ENCODE results near the gene BCOR. TPM values are rescaled to one million over a fixed set of nuclear protein-coding genes. Genes with fewer than 3 reads are reported as not detected.

Gene BCOR
- total and polyA plus RNA-seq, 7 donors: 6.4 to 24.3 (median 18.3) TPM

DNA sequence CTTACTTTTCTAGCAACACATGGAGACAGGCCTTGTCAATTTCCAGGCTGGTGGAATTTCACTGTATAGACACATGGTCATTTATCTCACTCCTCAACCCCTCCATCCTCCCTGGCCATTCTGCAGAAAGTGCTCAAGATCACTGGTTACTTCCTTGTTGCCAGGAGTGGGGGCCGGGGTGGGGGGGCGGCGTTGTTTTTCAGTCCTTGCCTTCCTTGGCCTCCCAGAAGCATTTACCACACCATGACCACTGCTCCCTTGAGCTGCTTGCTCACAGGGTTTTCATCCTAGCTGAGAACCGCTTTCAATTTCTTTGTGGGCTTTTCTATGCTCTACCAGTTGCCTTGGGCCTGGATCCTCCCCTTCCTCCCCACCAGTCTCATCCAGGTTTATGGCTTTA is 14.1 kb upstream of the BCOR start:
- ATAC-seq (no peak), DNase-seq (no peak)
- Histone ChIP-seq H3K4me3 (no peak overlapping the region), H3K27ac (no peak overlapping the region), H3K27me3 (ENCODE audit: insufficient read depth in 3 of 3, low read length in 2 of 3) (peaks cover 0 to 41% (median 0%) of the 10 kb centered on the region in 3 donors), H3K36me3 (ENCODE audit: insufficient read depth in 1 of 2, low read depth in 1 of 2) (no peaks in the 10 kb centered on the region), H3K9me3 (no peaks in the 10 kb centered on the region), H3K4me1 (peaks cover 18% of the 10 kb centered on the region)
- intact Hi-C loops (cut with DNase I): loop anchor here in 1 of 2 donors (5.0 kb wide), 1 partner anchor 35 kb away; no protein-coding TSS in a partner anchor
- WGBS, 3 donors: 60 to 87% (median 85%) methylated on average over 3 to 4 of the region's 4 CpGs
- TF ChIP-seq, protein P1, sequence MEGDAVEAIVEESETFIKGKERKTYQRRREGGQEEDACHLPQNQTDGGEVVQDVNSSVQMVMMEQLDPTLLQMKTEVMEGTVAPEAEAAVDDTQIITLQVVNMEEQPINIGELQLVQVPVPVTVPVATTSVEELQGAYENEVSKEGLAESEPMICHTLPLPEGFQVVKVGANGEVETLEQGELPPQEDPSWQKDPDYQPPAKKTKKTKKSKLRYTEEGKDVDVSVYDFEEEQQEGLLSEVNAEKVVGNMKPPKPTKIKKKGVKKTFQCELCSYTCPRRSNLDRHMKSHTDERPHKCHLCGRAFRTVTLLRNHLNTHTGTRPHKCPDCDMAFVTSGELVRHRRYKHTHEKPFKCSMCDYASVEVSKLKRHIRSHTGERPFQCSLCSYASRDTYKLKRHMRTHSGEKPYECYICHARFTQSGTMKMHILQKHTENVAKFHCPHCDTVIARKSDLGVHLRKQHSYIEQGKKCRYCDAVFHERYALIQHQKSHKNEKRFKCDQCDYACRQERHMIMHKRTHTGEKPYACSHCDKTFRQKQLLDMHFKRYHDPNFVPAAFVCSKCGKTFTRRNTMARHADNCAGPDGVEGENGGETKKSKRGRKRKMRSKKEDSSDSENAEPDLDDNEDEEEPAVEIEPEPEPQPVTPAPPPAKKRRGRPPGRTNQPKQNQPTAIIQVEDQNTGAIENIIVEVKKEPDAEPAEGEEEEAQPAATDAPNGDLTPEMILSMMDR (IDR thresholded peaks at IDR 0.05): no peak

DNA sequence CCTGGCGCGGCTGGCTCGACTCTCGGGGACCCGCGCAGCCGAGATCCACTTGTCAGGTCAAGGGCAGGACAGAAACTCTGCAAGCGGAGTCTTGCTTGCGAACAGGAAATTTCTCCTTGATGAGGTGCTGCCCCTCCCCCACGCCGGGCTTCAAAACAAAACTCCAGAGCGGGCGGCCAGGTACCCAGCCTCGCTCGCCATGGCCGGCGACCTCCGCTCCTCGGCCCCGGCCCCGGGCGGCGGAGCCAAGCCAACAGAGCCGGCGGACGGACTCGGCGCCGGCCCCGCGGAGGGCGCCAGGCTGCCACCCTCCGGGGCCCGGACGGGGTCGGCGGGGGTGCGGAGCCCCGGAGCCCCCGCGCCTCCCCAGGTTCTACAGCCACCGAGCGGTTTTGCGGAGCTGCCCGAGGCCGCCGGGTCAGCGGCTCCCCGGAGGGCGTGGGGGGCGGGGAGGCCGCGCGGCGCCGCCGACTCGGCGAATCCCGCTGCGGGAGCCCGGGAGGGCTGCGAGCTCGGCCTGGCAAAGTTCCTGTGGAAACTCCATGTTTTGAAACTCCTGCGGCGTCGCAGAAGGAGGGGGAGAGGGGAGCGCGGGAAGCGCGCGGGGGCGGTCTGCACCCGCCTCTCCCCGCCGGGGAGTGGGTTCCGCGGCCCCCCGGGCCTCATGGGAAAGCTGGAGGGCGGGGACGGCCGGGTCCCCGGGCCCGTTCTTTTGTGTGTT is 11.7 kb upstream of the BCOR start:
- Histone ChIP-seq H3K4me1 (peaks cover 23% of the 10 kb centered on the region), H3K9me3 (no peaks in the 10 kb centered on the region), H3K36me3 (ENCODE audit: insufficient read depth in 1 of 2, low read depth in 1 of 2) (no peaks in the 10 kb centered on the region), H3K27ac (peak overlapping the region; percentile 93), H3K4me3 (peak overlapping the region; percentile 67), H3K27me3 (ENCODE audit: insufficient read depth in 3 of 3, low read length in 2 of 3) (peaks cover 0 to 65% (median 0%) of the 10 kb centered on the region in 3 donors)
- intact Hi-C loops (cut with DNase I): loop anchor here in 1 of 2 donors (5.0 kb wide), 1 partner anchor 38 kb away; no protein-coding TSS in a partner anchor
- TF ChIP-seq, protein P1 (IDR thresholded peaks at IDR 0.05): no peak
- peak; percentile 3 to 4 (median 4) for ATAC-seq
- peak; percentile 70 to 75 for DNase-seq
- 0 to 4% (median 0%) methylated on average over 14 to 84 of the region's 84 CpGs for WGBS, 3 donors

DNA sequence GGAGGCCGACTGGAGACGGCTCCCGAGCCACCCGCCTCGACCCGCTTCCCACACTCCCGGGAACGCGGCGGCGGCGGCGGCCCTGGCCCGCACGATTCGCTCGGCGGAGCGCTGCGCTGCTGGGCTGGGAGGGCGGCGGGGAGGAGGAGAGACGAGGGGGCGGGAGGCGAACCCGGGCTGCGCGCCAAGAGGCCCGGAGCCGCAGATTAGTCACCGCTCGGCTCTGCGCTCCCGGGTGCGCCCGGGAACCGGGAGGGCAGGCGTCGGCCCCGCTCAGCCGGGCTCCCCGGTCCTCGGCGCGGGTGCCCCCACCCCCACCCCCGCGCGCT is 11.2 kb upstream of the BCOR start:
- intact Hi-C loops (cut with DNase I): loop anchor here in 1 of 2 donors (1.0 kb wide), 1 partner anchor 45 kb away; no protein-coding TSS in a partner anchor
- H3K27me3 ChIP-seq (ENCODE audit: insufficient read depth in 3 of 3, low read length in 2 of 3): peaks cover 0 to 68% (median 0%) of the 10 kb centered on the region in 3 donors
- H3K9me3 ChIP-seq: no peaks in the 10 kb centered on the region
- peaks cover 23% of the 10 kb centered on the region for H3K4me1 ChIP-seq
- H3K36me3 ChIP-seq (ENCODE audit: insufficient read depth in 1 of 2, low read depth in 1 of 2): no peaks in the 10 kb centered on the region
- peak overlapping the region; percentile 67 for H3K4me3 ChIP-seq
- peak overlapping the region; percentile 93 for H3K27ac ChIP-seq
- peak; percentile 84 to 91 for DNase-seq
- WGBS, 3 donors: 2 to 7% methylated on average over 26 to 39 of the region's 48 CpGs; no CpG with 5 or more reads in 1 of the 3 donors
- TF ChIP-seq, protein P1 (IDR thresholded peaks at IDR 0.05): no peak
- peak; percentile 70 to 78 (median 72) for ATAC-seq

DNA sequence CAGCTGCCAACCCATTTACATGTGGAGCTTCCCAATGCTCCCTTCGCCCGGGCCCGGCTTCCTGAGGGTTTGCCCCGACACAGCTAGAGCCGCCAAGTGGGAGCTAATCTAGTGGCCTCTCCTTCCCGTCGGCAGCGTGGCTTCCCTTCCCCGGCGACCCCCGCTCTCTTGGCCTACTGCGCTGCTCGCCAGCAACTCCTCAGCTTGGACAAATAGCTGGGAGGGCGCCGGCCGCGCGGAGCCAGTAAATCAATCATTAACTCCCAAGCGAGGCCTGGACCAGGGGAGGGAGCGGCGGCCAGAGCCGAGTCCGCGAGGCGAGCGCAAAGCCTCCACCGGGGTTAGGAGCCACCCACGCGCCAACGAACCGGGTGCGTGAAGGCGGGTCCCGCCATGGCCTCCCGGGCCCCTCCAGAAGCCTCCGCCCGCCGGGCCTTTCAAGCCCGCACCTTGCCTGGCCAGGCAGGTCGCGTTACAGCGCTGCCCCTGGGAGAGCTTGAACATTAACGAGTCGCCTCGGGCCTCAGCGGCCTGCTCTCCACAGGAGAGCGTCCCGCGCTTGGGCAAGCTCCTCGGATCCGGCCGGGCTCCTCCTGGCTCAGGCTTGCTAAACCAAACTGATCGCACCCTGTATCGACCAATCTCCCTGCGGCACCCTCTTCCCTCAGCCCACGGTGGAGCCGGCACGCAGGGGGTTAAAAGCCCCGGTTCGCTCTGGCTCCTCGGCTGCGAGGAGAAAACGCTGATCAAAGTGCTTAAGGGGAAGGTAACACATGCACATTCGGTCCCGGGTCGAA is 10.6 kb upstream of the BCOR start:
- Histone ChIP-seq H3K36me3 (ENCODE audit: insufficient read depth in 1 of 2, low read depth in 1 of 2) (no peaks in the 10 kb centered on the region), H3K27me3 (ENCODE audit: insufficient read depth in 3 of 3, low read length in 2 of 3) (peaks cover 0 to 71% (median 0%) of the 10 kb centered on the region in 3 donors), H3K27ac (peak overlapping the region; percentile 93), H3K4me1 (peaks cover 23% of the 10 kb centered on the region), H3K9me3 (no peaks in the 10 kb centered on the region), H3K4me3 (peak overlapping the region; percentile 67)
- TF ChIP-seq, protein P1 (IDR thresholded peaks at IDR 0.05): no peak
- ATAC-seq (peak; percentile 12 to 37 (median 28)), DNase-seq (peak; percentile 68 to 75)
- WGBS, 3 donors: 8 to 15% (median 13%) methylated on average over 10 to 66 of the region's 66 CpGs
- intact Hi-C loops (cut with DNase I): loop anchor here in 1 of 2 donors (1.0 kb wide), 1 partner anchor 46 kb away; no protein-coding TSS in a partner anchor

All from psoas muscle (tissue), 8 donors.